GM21576 (cell line): Measurements from ENCODE around the gene ZNF44.
"Not testable (repeated sequence)": the region's sequence is repeated elsewhere in the genome, so short reads cannot be mapped to it uniquely, and the experiment has no call there.

Experiments
- ATAC-seq: cut with Tn5 transposase; IDR thresholded peaks from one replicate; pipeline ENCODE4 v1.9.1; 2021; ENCODE audit warnings: mild to moderate bottlenecking, moderate library complexity; ENCODE audit not compliant: unreplicated experiment

The ZNF44 gene

GRCh38 chr19:12294249-12295158 lies at the start of gene ZNF44:
Gene ZNF44, minus strand, starts transcription at chr19:12294883. Its CDS starts 189 bp downstream, at chr19:12294694.
- ATAC-seq: peak; percentile 90

- peak; percentile 89 for ATAC-seq
Measured at GRCh38 chr19:12333162-12334159, 38.8 kb upstream of the ZNF44 start, which contains the start of gene ZNF563. Gene ZNF563, minus strand, starts transcription at chr19:12333633. Its CDS starts 151 bp downstream, at chr19:12333482.

- ATAC-seq: peak; percentile 37
Measured at GRCh38 chr19:12331211-12331941, 36.7 kb upstream of the ZNF44 start.

GRCh38 chr19:12330340-12330739 lies 35.7 kb upstream of the ZNF44 start:
- no peak for ATAC-seq

- ATAC-seq: no peak
Measured at GRCh38 chr19:12325690-12326089, 31.0 kb upstream of the ZNF44 start.

- ATAC-seq: no peak
Measured at GRCh38 chr19:12318782-12319413, 24.2 kb upstream of the ZNF44 start.

- ATAC-seq: no peak
Measured at GRCh38 chr19:12314553-12314952, 19.9 kb upstream of the ZNF44 start.

GRCh38 chr19:12308891-12309290 lies 14.2 kb upstream of the ZNF44 start:
- ATAC-seq: not testable (repeated sequence)

GRCh38 chr19:12295191-12295590 lies 508 bp upstream of the ZNF44 start:
- ATAC-seq: peak; percentile 5

GRCh38 chr19:12293777-12294248 lies 870 bp downstream of the ZNF44 start:
- ATAC-seq: peak; percentile 39

- no peak for ATAC-seq
Measured at GRCh38 chr19:12289790-12290065, 5.0 kb downstream of the ZNF44 start.

- ATAC-seq: no peak
Measured at GRCh38 chr19:12287958-12288500, 6.7 kb downstream of the ZNF44 start.

- no peak for ATAC-seq
Measured at GRCh38 chr19:12284631-12285030, 10.1 kb downstream of the ZNF44 start.

- no peak for ATAC-seq
Measured at GRCh38 chr19:12284226-12284625, 10.5 kb downstream of the ZNF44 start.

GRCh38 chr19:12278713-12279112 lies 16.0 kb downstream of the ZNF44 start:
- ATAC-seq: no peak

GRCh38 chr19:12272980-12273901 lies 21.4 kb downstream of the ZNF44 start:
- ATAC-seq: no peak

GRCh38 chr19:12272386-12272785 lies 22.3 kb downstream of the ZNF44 start:
- ATAC-seq: no peak

- ATAC-seq: no peak
Measured at GRCh38 chr19:12270854-12271253, 23.8 kb downstream of the ZNF44 start.
